Type B pancreatic cell (in vitro differentiated cells): Measurements from ENCODE around the gene WWTR1. TPM values are rescaled to one million over a fixed set of nuclear protein-coding genes. Genes with fewer than 3 reads are reported as not detected.

Source experiments
- DNase-seq: peaks from one replicate; pipeline ENCODE4 v3.0.0; 2021; ENCODE audit warnings: mixed read lengths; ENCODE audit not compliant: unreplicated experiment; ENCODE audit errors: extremely low spot score
- H3K27ac Mint-ChIP-seq: 2 replicates; pipeline ENCODE4 v1.8.0; 2021; ENCODE audit warnings: mild to moderate bottlenecking, mixed read lengths
- H3K27me3 Mint-ChIP-seq: 2 replicates; pipeline ENCODE4 v1.8.0; 2021; ENCODE audit warnings: mixed read lengths
- H3K36me3 Mint-ChIP-seq: 2 replicates; pipeline ENCODE4 v1.8.0; 2021; ENCODE audit warnings: mixed read lengths
- H3K4me1 Mint-ChIP-seq: one replicate; pipeline ENCODE4 v1.8.0; 2021; ENCODE audit warnings: mixed read lengths; ENCODE audit not compliant: unreplicated experiment
- H3K4me3 Mint-ChIP-seq: 2 replicates; pipeline ENCODE4 v1.8.0; 2021; ENCODE audit warnings: mild to moderate bottlenecking, mixed read lengths
- H3K9me3 Mint-ChIP-seq: 2 replicates; pipeline ENCODE4 v1.8.0; 2021; ENCODE audit warnings: mixed read lengths
- total RNA-seq: library from RNA; stranded (reverse); gene quantifications from 2 replicates; pipeline ENCODE4 v1.2.1, GENCODE V29; 2021; ENCODE audit warnings: low replicate concordance
- TF ChIP-seq, protein P1 (sequence below): fragments of 200-600 bp; sonication (generic); conservative IDR thresholded peaks from 2 replicates; pipeline ENCODE4 v1.5.0; 2021; ENCODE audit warnings: antibody characterized with exemption, mild to moderate bottlenecking

WWTR1 gene
- total RNA-seq, 1 donor from 2014 or later = 65.0 TPM

DNA sequence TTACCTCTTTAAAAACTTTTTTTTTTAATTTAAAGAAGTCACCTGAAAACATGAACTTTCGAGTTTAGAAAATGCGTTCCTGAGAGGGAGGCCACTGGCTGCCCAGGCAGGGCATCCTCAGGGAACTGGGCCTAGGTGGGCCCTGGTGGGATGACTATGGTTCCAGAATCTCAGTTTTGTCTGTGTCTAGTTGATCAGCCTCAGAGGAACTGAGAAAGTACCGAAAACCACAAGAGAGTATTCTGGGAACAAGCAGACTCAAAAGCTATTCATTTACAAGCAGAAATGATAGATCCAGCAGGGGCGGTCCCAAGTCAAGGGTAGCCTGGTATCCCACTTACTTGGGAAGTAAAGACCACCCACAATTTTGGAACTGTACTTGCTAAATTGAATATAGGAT is 10.5 kb downstream of the WWTR1 start:
- H3K9me3 Mint-ChIP-seq = peaks cover 6% of the 10 kb centered on the region
- H3K4me3 Mint-ChIP-seq = no peak overlapping the region
- no peak overlapping the region for H3K27ac Mint-ChIP-seq
- DNase-seq = no peak
- peaks cover 56% of the 10 kb centered on the region for H3K36me3 Mint-ChIP-seq
- no peaks in the 10 kb centered on the region for H3K27me3 Mint-ChIP-seq
- TF ChIP-seq, protein P1, sequence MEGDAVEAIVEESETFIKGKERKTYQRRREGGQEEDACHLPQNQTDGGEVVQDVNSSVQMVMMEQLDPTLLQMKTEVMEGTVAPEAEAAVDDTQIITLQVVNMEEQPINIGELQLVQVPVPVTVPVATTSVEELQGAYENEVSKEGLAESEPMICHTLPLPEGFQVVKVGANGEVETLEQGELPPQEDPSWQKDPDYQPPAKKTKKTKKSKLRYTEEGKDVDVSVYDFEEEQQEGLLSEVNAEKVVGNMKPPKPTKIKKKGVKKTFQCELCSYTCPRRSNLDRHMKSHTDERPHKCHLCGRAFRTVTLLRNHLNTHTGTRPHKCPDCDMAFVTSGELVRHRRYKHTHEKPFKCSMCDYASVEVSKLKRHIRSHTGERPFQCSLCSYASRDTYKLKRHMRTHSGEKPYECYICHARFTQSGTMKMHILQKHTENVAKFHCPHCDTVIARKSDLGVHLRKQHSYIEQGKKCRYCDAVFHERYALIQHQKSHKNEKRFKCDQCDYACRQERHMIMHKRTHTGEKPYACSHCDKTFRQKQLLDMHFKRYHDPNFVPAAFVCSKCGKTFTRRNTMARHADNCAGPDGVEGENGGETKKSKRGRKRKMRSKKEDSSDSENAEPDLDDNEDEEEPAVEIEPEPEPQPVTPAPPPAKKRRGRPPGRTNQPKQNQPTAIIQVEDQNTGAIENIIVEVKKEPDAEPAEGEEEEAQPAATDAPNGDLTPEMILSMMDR = no peak
- H3K4me1 Mint-ChIP-seq = peaks cover 32% of the 10 kb centered on the region

DNA sequence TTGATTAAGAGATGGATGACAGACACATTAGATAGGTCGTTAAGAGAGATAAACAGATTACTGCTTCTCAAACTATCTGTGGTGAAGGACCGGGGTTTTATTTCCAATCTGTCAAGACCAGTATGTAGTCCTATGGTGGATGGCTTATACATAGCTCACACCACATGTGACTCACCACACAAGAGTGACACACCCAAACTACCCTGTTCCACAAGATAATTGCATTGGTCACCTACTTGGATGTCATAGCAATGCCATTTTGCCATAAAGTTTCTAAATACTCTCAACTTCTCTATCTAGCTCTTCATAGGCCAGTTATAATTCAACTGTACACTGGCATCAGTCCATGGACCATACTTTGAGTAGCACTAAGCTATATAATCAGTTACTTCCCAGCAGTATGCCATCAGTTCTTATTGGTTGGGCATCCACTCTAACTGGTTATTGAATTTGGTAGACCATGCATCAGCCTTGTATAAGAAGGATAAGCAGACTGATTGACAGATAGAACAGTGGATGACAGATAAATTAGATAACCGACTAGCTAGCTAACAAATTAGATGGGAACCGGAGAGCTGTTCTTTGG is 11.6 kb downstream of the WWTR1 start:
- H3K9me3 Mint-ChIP-seq = peaks cover 3% of the 10 kb centered on the region
- peaks cover 52% of the 10 kb centered on the region for H3K36me3 Mint-ChIP-seq
- DNase-seq = no peak
- H3K4me3 Mint-ChIP-seq = no peak overlapping the region
- no peaks in the 10 kb centered on the region for H3K27me3 Mint-ChIP-seq
- H3K27ac Mint-ChIP-seq = peak overlapping the region; percentile 27
- TF ChIP-seq, protein P1 = no peak
- H3K4me1 Mint-ChIP-seq = peaks cover 36% of the 10 kb centered on the region

DNA sequence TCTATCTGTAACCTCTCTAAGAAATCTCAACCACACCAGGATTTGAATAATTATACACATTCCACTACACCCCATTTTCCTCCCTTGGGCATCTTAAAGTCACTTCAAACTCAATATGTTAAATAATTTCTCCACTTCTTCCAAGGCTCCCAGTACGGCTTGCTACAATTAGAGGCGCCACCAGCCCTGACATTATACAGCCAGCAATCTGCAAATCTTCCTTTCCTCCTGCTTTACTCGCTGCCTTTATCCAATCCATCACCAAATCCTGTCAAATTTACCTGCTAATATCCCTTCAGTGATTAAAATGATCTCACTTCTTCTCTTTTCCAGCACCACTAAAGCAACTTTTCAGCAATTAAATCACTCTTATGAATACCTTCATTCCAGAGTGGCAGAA is 13.9 kb downstream of the WWTR1 start:
- Mint-ChIP-seq H3K9me3 (no peaks in the 10 kb centered on the region), H3K4me1 (peaks cover 36% of the 10 kb centered on the region), H3K4me3 (peak overlapping the region; percentile 13), H3K36me3 (peaks cover 38% of the 10 kb centered on the region), H3K27me3 (no peaks in the 10 kb centered on the region), H3K27ac (peak overlapping the region; percentile 7)
- TF ChIP-seq, protein P1 = no peak
- DNase-seq = no peak

DNA sequence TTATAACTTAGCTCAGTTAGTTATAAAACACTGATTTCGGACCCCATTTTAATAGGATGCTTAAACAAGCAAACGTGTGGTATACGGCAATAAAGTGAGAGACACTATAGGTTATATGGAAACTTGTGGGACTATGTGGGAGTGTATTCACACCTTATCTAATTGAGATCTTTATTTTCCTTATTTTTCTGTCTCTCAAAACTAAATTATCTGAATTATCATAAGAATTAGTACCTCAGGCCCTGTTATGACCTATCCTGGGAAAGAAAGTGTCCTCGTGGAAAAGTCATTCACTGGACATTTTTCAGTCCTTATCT is 14.4 kb downstream of the WWTR1 start:
- Mint-ChIP-seq H3K27me3 (no peaks in the 10 kb centered on the region), H3K4me1 (peaks cover 38% of the 10 kb centered on the region)
- no peak for DNase-seq

DNA sequence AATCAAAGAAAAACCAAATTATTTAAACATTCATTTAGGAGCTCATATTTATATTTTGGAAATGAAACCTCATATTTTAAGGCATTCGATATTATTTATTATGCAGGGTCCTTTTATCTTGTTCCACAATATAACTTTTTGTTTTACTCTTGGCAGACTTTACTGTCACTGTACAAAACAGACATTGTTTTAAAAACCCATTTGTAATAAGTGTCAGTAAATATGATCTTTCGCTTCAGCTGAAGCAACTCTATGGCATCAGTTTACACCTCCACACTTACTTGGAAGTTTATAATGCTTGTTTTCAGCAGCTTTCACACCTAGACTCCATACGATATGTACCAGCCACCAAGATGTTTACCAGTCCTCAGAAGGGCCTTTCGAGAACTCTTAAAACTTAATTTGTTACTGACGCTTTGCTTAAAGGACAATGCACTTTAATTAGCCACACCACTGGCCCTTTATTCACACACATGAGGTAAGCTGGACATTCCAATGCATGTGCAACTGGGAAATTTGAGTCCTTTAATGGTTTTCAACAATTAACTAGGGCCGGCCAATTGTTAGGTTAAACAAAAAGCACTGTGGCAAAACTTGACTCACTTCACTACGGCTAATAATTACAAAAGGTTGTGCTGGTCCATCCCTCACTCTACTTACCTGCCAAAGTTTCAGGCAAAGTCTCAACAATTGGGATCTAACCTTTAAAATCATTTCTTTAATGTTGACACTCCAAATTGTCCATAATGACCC is 16.7 kb downstream of the WWTR1 start:
- Mint-ChIP-seq H3K27me3 (no peaks in the 10 kb centered on the region), H3K9me3 (no peaks in the 10 kb centered on the region), H3K4me3 (no peak overlapping the region), H3K36me3 (peaks cover 23% of the 10 kb centered on the region), H3K4me1 (peaks cover 42% of the 10 kb centered on the region), H3K27ac (peak overlapping the region; percentile 45)
- TF ChIP-seq, protein P1 = no peak
- DNase-seq = no peak

More for the DNA sequence above, 14.4 kb downstream of the WWTR1 start:
- H3K36me3 Mint-ChIP-seq = peaks cover 35% of the 10 kb centered on the region
- H3K4me3 Mint-ChIP-seq = no peak overlapping the region
- TF ChIP-seq, protein P1 = no peak
- no peaks in the 10 kb centered on the region for H3K9me3 Mint-ChIP-seq
- peak overlapping the region; percentile 7 for H3K27ac Mint-ChIP-seq
